ENCODE data around the gene MRPL14.

The MRPL14 gene

DNA sequence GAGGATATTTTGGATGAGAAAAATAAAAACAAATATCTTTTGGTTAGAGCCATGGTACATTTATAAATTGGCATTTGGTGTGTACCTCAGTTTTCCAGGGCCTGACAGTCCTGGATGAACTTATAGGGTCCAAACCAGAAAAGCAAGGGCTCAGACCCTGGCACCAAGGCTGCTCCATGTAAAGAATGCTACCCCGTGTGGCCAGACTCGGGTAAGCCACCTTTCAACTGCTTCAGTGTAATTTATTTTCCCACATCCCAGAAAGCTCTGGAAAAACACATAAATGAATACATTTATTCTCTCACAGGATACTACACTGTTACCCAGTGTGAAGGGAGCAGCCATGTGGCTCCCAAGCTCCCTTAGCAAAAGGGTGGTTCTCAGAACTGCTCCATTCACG, 13.8 kb downstream of the MRPL14 start:
- TF ChIP-seq, protein P1, sequence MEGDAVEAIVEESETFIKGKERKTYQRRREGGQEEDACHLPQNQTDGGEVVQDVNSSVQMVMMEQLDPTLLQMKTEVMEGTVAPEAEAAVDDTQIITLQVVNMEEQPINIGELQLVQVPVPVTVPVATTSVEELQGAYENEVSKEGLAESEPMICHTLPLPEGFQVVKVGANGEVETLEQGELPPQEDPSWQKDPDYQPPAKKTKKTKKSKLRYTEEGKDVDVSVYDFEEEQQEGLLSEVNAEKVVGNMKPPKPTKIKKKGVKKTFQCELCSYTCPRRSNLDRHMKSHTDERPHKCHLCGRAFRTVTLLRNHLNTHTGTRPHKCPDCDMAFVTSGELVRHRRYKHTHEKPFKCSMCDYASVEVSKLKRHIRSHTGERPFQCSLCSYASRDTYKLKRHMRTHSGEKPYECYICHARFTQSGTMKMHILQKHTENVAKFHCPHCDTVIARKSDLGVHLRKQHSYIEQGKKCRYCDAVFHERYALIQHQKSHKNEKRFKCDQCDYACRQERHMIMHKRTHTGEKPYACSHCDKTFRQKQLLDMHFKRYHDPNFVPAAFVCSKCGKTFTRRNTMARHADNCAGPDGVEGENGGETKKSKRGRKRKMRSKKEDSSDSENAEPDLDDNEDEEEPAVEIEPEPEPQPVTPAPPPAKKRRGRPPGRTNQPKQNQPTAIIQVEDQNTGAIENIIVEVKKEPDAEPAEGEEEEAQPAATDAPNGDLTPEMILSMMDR (IDR thresholded peaks at IDR 0.05; ENCODE audit: low read depth, low read length): no peak
- no peak overlapping the region for H3K4me3 ChIP-seq (ENCODE audit: low read depth, low read length)

DNA sequence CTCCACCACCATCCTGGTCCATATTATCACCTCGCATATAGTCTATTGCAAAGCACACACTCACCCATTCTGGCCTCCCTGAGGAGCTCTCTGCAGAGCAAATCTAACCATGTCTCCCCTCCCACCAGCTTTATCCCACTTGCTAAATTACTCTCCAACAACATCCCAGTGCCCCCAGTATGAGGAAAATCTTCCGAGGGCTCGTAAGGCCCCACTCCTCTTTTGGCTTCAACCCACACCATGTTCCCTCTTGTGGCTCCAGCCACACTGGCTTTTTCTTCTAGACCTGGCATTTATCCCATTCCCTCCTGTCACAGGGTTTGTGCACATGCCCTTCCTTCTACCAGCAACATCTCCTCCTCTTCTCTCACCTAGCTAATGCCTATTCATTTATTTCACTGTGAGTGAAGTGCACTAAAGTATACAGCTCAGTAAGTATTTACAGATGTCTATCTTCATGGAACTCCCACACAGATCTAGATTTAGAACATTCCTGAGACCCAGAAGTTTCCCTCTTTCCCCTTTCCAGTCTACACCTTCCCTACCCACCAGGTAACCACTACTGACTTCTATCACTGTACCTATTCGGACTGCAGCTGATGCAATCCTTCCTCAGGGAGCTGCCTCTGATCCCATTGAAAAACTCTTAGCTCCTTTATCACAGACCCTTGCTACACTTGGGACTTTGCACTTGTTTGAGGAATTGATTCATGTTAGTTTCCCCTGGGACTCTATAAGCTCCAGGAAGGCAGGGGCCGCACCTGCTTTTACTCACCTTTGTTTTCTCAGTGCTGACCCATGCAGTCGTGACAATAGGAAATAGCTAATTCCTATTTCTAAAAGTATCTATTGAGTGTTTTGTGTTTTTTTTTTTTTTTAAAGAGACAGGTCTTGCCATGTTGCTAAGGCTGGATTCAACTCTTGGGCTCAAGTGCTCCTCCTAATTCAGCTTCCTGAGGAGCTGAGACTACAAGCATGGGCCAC, 15.5 kb downstream of the MRPL14 start:
- TF ChIP-seq, protein P1 (IDR thresholded peaks at IDR 0.05; ENCODE audit: low read depth, low read length): no peak
- H3K4me3 ChIP-seq (ENCODE audit: low read depth, low read length): no peak overlapping the region

DNA sequence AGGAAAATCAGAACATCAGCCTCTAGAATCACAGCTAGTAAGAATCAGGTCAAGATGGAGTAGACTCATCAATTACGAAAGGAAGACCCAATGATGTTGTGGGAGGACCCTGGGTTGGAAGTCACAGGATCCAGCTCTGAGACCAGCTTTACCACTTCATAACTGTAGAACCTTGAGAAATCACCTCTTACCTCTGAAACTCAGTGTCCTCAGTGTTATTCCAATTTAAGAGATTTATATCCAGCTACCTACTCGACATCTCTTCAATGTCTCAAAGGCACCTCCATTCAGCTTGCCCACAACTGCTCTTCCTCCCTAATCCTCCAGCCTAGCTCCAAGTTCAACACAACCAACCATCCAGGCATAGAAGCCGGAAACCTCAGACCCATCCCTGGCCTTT, 16.3 kb downstream of the MRPL14 start:
- no peak overlapping the region for H3K4me3 ChIP-seq (ENCODE audit: low read depth, low read length)
- TF ChIP-seq, protein P1 (IDR thresholded peaks at IDR 0.05; ENCODE audit: low read depth, low read length): no peak

DNA sequence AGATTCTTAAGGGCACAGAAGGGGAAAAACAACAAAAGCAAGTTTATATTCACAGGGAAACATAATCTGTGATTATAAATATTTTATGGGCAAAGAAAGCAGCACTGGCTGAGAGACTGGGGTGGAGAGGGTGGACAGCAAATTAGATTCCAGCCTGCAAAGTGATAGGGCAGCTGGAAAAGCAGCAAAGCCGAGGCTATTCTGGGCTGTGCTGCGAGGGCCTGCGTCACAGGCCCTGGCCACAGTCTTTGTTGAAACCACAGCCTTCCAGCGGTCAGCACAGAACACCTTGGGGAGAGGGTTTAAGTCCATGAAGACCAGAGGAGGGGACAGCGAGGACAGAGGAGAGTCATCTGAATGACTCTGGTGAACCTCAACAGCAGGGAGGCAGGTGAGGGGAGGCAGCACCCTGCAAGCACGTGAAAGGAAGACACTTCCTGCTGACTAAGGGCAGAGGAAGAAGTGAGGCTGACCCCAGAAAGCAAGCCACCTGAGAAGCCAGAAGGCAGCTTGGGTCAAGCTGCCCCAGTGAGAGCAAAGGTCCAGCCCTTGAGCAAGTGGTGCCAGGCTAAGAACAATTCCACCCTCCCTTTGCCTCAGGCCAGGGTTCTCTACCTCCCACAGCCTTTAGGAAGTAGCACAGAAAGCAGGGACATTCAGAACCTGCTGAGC, 17.1 kb downstream of the MRPL14 start:
- TF ChIP-seq, protein P1 (IDR thresholded peaks at IDR 0.05; ENCODE audit: low read depth, low read length): no peak
- no peak overlapping the region for H3K4me3 ChIP-seq (ENCODE audit: low read depth, low read length)

DNA sequence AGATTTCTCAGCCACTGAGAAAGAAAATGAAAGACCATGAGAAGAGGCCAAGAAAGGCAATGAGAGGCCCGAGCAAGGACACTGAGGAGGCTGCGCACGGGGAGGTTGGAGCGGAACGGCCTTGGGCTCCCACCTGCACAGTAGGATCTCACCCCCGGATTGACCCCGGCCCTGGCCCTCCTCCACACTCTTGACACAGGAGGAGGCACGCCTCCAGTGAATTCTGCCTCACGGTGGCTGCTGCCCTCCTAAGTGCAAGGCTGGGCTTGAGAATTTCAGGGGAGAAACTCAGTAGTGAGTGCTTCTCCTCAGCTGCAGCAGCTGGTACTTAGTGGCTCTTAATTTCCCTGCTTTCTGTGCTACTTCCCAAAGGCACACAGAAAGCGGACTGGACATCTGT, 18.0 kb downstream of the MRPL14 start:
- no peak overlapping the region for H3K4me3 ChIP-seq (ENCODE audit: low read depth, low read length)
- TF ChIP-seq, protein P1 (IDR thresholded peaks at IDR 0.05; ENCODE audit: low read depth, low read length): no peak

DNA sequence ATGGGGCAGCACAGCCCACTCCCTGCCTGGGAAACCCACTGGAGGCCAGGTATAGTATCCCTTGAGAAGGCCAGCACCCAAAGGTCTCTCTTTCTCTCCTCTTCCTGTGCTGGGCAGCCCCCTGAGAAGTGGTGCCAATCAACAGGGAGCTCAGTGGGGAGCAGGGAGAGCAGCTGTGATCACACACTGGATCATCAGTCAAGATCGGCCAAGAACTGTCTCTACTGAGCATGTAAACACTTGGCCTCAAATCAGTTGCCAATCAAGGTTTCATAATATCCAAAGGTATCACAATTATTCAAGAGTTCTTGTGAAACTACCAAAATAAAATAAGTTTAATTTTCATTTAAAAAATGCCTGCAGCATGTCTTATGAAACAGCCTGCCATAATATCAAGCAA, 18.8 kb downstream of the MRPL14 start:
- TF ChIP-seq, protein P1 (IDR thresholded peaks at IDR 0.05; ENCODE audit: low read depth, low read length): no peak
- H3K4me3 ChIP-seq (ENCODE audit: low read depth, low read length): no peak overlapping the region

DNA sequence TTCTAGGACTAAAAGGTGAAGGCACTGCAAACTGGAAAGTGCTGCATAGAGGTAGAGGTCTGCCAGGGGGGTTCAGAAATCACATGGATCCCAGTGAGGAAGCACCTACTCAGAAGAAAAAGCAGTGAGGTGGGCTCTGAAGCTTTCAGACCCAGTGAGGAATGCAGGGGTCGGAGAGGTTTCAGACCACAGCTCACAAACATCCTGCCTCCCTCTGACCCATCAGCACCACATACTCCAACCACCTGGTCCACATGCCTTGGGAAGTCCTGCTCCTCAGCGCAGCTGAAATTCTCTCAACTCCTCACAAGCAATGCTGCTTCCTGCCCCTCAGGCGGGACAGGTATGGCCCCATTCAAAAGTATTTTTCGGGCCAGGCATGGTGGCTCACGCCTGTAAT, 20.2 kb downstream of the MRPL14 start:
- no peak overlapping the region for H3K4me3 ChIP-seq (ENCODE audit: low read depth, low read length)
- TF ChIP-seq, protein P1 (IDR thresholded peaks at IDR 0.05; ENCODE audit: low read depth, low read length): no peak

All from WI38 (cell line).